T-cell (primary cell): Measurements from ENCODE around the gene TRAF7. TPM values are rescaled to one million over a fixed set of nuclear protein-coding genes. Genes with fewer than 3 reads are reported as not detected.
"Not testable (repeated sequence)": the region's sequence is repeated elsewhere in the genome, so short reads cannot be mapped to it uniquely, and the experiment has no call there.

ENCODE experiments used
- ATAC-seq, 4 experiments: fragments of 200-7000 bp in 3 of 4; fragments of 150-1000 bp in 1 of 4; cut with Tn5 transposase; replicated peaks in 1 of 4; 1 replicate in 3 of 4; 2 replicates in 1 of 4; pipeline ENCODE4 v1.10.0; 2021; ENCODE audit warnings: moderate library complexity in 3 of 4, mild to moderate bottlenecking in 2 of 4, moderate number of reproducible peaks in 1 of 4
- CTCF ChIA-PET, 2 donors: fragments of 300-600 bp; sonication (Branson Sonifier 250); formaldehyde crosslinking; loops; one replicate each; lab custom pipeline; 2022; ENCODE audit warnings: antibody characterized with exemption in 2 of 2; lab: Charles Lee
- POLR2A ChIA-PET, 2 donors: fragments of 300-600 bp; sonication (Branson Sonifier 250); formaldehyde crosslinking; loops; one replicate each; lab custom pipeline; 2022; ENCODE audit warnings: antibody characterized with exemption in 2 of 2; lab: Charles Lee
- DNase-seq, 35 experiments: peaks; one replicate each; pipeline versions ENCODE4 v3.0.0 to v3.0.0-alpha.2; 2013 to 2023
- H3K27ac ChIP-seq: one replicate; pipeline ENCODE4 v1.5.1; 2013; ENCODE audit warnings: low read length
- H3K27me3 ChIP-seq, 2 experiments: replicated peaks in 1 of 2; 1 replicate in 1 of 2; 2 replicates in 1 of 2; pipeline versions ENCODE4 v1.6.1 to v1.7.0; 2013; ENCODE audit warnings: low read length in 1 of 2, mixed read lengths in 1 of 2; ENCODE audit not compliant: control insufficient read depth in 2 of 2, insufficient read depth in 2 of 2; ENCODE audit errors: extremely low read depth in 1 of 2
- H3K36me3 ChIP-seq, 2 donors: 1 replicate in 1 of 2; 2 replicates in 1 of 2; pipeline versions ENCODE4 v1.6.1 to v1.7.0; 2013; ENCODE audit warnings: low read length in 1 of 2; ENCODE audit not compliant: control insufficient read depth in 2 of 2, insufficient read depth in 1 of 2; ENCODE audit errors: extremely low read depth in 1 of 2
- H3K4me1 ChIP-seq, 2 experiments: 1 replicate in 1 of 2; 2 replicates in 1 of 2; pipeline versions ENCODE4 v1.6.1 to v1.7.0; 2013; ENCODE audit warnings: low read length in 2 of 2, mixed read lengths in 1 of 2; ENCODE audit not compliant: insufficient read depth in 2 of 2, control insufficient read depth in 1 of 2; ENCODE audit errors: extremely low read depth in 1 of 2
- H3K4me3 ChIP-seq, 2 donors: 1 replicate in 1 of 2; 2 replicates in 1 of 2; pipeline versions ENCODE4 v1.5.1 to v1.7.0; 2013; ENCODE audit warnings: mild to moderate bottlenecking in 2 of 2, low read length in 1 of 2, moderate library complexity in 1 of 2; ENCODE audit not compliant: control insufficient read depth in 1 of 2; ENCODE audit errors: extremely low read depth in 1 of 2
- H3K9me3 ChIP-seq: 2 replicates; pipeline ENCODE4 v1.7.0; 2013
- H3K27ac Mint-ChIP-seq, 2 donors: one replicate each; pipeline ENCODE4 v1.8.0; 2020 to 2021; ENCODE audit warnings: mild to moderate bottlenecking in 2 of 2, mixed read lengths in 2 of 2
- H3K27me3 Mint-ChIP-seq, 2 donors: one replicate each; pipeline ENCODE4 v1.8.0; 2021 to 2022; ENCODE audit warnings: mixed read lengths in 2 of 2
- H3K36me3 Mint-ChIP-seq: one replicate; pipeline ENCODE4 v1.8.0; 2021; ENCODE audit warnings: mixed read lengths
- H3K4me1 Mint-ChIP-seq, 3 donors: one replicate each; pipeline ENCODE4 v1.8.0; 2020 to 2022; ENCODE audit warnings: mixed read lengths in 3 of 3, mild to moderate bottlenecking in 1 of 3
- H3K4me3 Mint-ChIP-seq, 3 donors: one replicate each; pipeline ENCODE4 v1.8.0; 2020 to 2022; ENCODE audit warnings: mild to moderate bottlenecking in 3 of 3, mixed read lengths in 3 of 3, moderate library complexity in 3 of 3
- H3K9me3 Mint-ChIP-seq, 3 donors: one replicate each; pipeline ENCODE4 v1.8.0; 2020 to 2022; ENCODE audit warnings: mixed read lengths in 3 of 3
- WGBS: methylation state at CpG from one replicate; pipeline ENCODE4 v1.1.5; 2013; ENCODE audit warnings: missing lambda C conversion rate; ENCODE audit not compliant: insufficient coverage; 5-methylcytosine and 5-hydroxymethylcytosine counted together
- total RNA-seq, 35 experiments: library from RNA in 6 of 35; stranded (reverse) in 6 of 35; fragments of 120-200 nt in 1 of 35; gene quantifications; one replicate each; pipeline versions ENCODE4 v1.2.1 to v1.2.4 and lab custom pipeline; 2013 to 2026

The TRAF7 gene
- total RNA-seq, 5 donors from 2014 or later (not counting 1 experiment from before 2014, with no cell fraction given), result 25.6 to 54.3 (median 43.9) TPM

- Mint-ChIP-seq H3K27ac (peak overlapping the region in 1 of 2 donors; percentile 36), H3K27me3 (peaks cover 11 to 35% of the 10 kb centered on the region in 2 donors), H3K4me1 (peaks cover 0 to 8% (median 4%) of the 10 kb centered on the region in 3 donors), H3K36me3 (no peaks in the 10 kb centered on the region), H3K4me3 (peak overlapping the region; percentile 37 to 72 (median 47)), H3K9me3 (no peaks in the 10 kb centered on the region)
- 75% methylated on average over 1 of the region's 4 CpGs for WGBS
- ATAC-seq, result no peak
- H3K36me3 ChIP-seq, result no peaks in the 10 kb centered on the region
- no peak overlapping the region for H3K27ac ChIP-seq
- no peak overlapping the region for H3K4me3 ChIP-seq
- H3K9me3 ChIP-seq, result no peaks in the 10 kb centered on the region
- ChIA-PET CTCF (no interaction called here), POLR2A (no interaction called here)
- peaks cover 3 to 57% of the 10 kb centered on the region in 2 experiments for H3K27me3 ChIP-seq
- peaks cover 0 to 18% of the 10 kb centered on the region in 2 experiments for H3K4me1 ChIP-seq
- DNase-seq, result no peak
Measured at GRCh38 chr16:2198283-2198682, 42.7 kb downstream of the TRAF7 start.

- peaks cover 0 to 18% of the 10 kb centered on the region in 2 experiments for H3K4me1 ChIP-seq
- WGBS, result 71% methylated on average over 5 of the region's 5 CpGs
- H3K27ac ChIP-seq, result no peak overlapping the region
- H3K4me3 ChIP-seq, result no peak overlapping the region
- ATAC-seq (no peak), DNase-seq (no peak)
- Mint-ChIP-seq H3K36me3 (no peaks in the 10 kb centered on the region), H3K27me3 (peaks cover 11 to 34% of the 10 kb centered on the region in 2 donors), H3K27ac (no peak overlapping the region), H3K9me3 (no peaks in the 10 kb centered on the region), H3K4me3 (no peak overlapping the region), H3K4me1 (peaks cover under 1 to 10% (median 4%) of the 10 kb centered on the region in 3 donors)
- ChIA-PET CTCF (interaction anchor here in 1 of 2 donors (0.6 kb wide), 1 partner anchor 390 kb away, joined by 3 read pairs; no protein-coding TSS in a partner anchor), POLR2A (no interaction called here)
- no peaks in the 10 kb centered on the region for H3K9me3 ChIP-seq
- peaks cover 3 to 49% of the 10 kb centered on the region in 2 experiments for H3K27me3 ChIP-seq
- no peaks in the 10 kb centered on the region for H3K36me3 ChIP-seq
Measured at GRCh38 chr16:2199095-2199494, 43.5 kb downstream of the TRAF7 start.

GRCh38 chr16:2199621-2200139, 44.1 kb downstream of the TRAF7 start:
- Histone ChIP-seq H3K27me3 (peaks cover 3 to 43% of the 10 kb centered on the region in 2 experiments), H3K4me3 (no peak overlapping the region), H3K27ac (no peak overlapping the region), H3K36me3 (no peaks in the 10 kb centered on the region), H3K9me3 (no peaks in the 10 kb centered on the region), H3K4me1 (peaks cover 0 to 20% of the 10 kb centered on the region in 2 experiments)
- H3K36me3 Mint-ChIP-seq, result no peaks in the 10 kb centered on the region
- peaks cover 6 to 14% (median 8%) of the 10 kb centered on the region in 3 donors for H3K4me1 Mint-ChIP-seq
- no peak overlapping the region for H3K27ac Mint-ChIP-seq
- ATAC-seq (no peak), DNase-seq (no peak)
- H3K27me3 Mint-ChIP-seq, result peaks cover 11 to 31% of the 10 kb centered on the region in 2 donors
- WGBS, result 77% methylated on average over 11 of the region's 14 CpGs
- H3K4me3 Mint-ChIP-seq, result no peak overlapping the region
- ChIA-PET CTCF (no interaction called here), POLR2A (no interaction called here)
- no peaks in the 10 kb centered on the region for H3K9me3 Mint-ChIP-seq

- Histone ChIP-seq H3K9me3 (no peaks in the 10 kb centered on the region), H3K27ac (no peak overlapping the region), H3K36me3 (no peaks in the 10 kb centered on the region), H3K27me3 (peaks cover 3 to 37% of the 10 kb centered on the region in 2 experiments), H3K4me1 (peaks cover 0 to 20% of the 10 kb centered on the region in 2 experiments), H3K4me3 (no peak overlapping the region)
- no peaks in the 10 kb centered on the region for H3K9me3 Mint-ChIP-seq
- no peak for ATAC-seq
- H3K27me3 Mint-ChIP-seq, result peaks cover 6 to 26% of the 10 kb centered on the region in 2 donors
- WGBS, result 100% methylated on average over 2 of the region's 6 CpGs
- H3K27ac Mint-ChIP-seq, result no peak overlapping the region
- POLR2A ChIA-PET, result no interaction called here
- no peaks in the 10 kb centered on the region for H3K36me3 Mint-ChIP-seq
- H3K4me1 Mint-ChIP-seq, result peaks cover 6 to 9% (median 8%) of the 10 kb centered on the region in 3 donors
- CTCF ChIA-PET, result no interaction called here
- no peak overlapping the region for H3K4me3 Mint-ChIP-seq
- DNase-seq, result no peak
Measured at GRCh38 chr16:2200313-2200712, 44.7 kb downstream of the TRAF7 start.

- Mint-ChIP-seq H3K27ac (peak overlapping the region in 1 of 2 donors; percentile 61), H3K4me3 (peak overlapping the region; percentile 60 to 80 (median 78)), H3K4me1 (peaks cover 21 to 23% (median 22%) of the 10 kb centered on the region in 3 donors), H3K27me3 (peaks cover 2 to 15% of the 10 kb centered on the region in 2 donors)
- Histone ChIP-seq H3K4me1 (peaks cover 4 to 24% of the 10 kb centered on the region in 2 experiments), H3K36me3 (peaks cover 0 to 13% of the 10 kb centered on the region in 2 donors), H3K27me3 (peaks cover 3 to 16% of the 10 kb centered on the region in 2 experiments)
- POLR2A ChIA-PET, H3K4me3 ChIP-seq, ATAC-seq, H3K27ac ChIP-seq, CTCF ChIA-PET, H3K9me3 ChIP-seq, DNase-seq, H3K36me3 Mint-ChIP-seq, H3K9me3 Mint-ChIP-seq: not testable (repeated sequence)
- WGBS, result 100% methylated on average over 1 of the region's 8 CpGs
Measured at GRCh38 chr16:2203119-2203688, 47.6 kb downstream of the TRAF7 start.

- Histone ChIP-seq H3K27me3 (peaks cover 0 to 5% of the 10 kb centered on the region in 2 experiments), H3K4me1 (peaks cover 4 to 24% of the 10 kb centered on the region in 2 experiments), H3K27ac (peak overlapping the region; percentile 90), H3K4me3 (peak overlapping the region; percentile 55 to 87), H3K9me3 (no peaks in the 10 kb centered on the region), H3K36me3 (peaks cover 5 to 26% of the 10 kb centered on the region in 2 donors)
- no peak for DNase-seq
- H3K27me3 Mint-ChIP-seq, result peaks cover 0 to 6% of the 10 kb centered on the region in 2 donors
- 89% methylated on average over 10 of the region's 13 CpGs for WGBS
- ATAC-seq, result no peak
- peaks cover 21 to 23% (median 22%) of the 10 kb centered on the region in 3 donors for H3K4me1 Mint-ChIP-seq
- H3K9me3 Mint-ChIP-seq, result no peaks in the 10 kb centered on the region
- peak overlapping the region; percentile 44 to 87 for H3K27ac Mint-ChIP-seq
- H3K4me3 Mint-ChIP-seq, result peak overlapping the region; percentile 69 to 80 (median 78)
- peaks cover 6% of the 10 kb centered on the region for H3K36me3 Mint-ChIP-seq
- CTCF ChIA-PET, result no interaction called here
- POLR2A ChIA-PET, result no interaction called here
Measured at GRCh38 chr16:2204416-2205103, 49.0 kb downstream of the TRAF7 start.
